NCI-H345 treated with DMSO at 0.1 percent for 48 hours (cell line): ENCODE data around the gene FANCC.

Experiments used
- DNase-seq: peaks from one replicate; lab custom pipeline; 2025; ENCODE audit not compliant: unreplicated experiment; lab: John Stamatoyannopoulos, UW

The FANCC gene

GRCh38 chr9:95090023-95090791, 227.3 kb downstream of the FANCC start:
- no peak for DNase-seq

- no peak for DNase-seq
These were observed 228.1 kb downstream of the FANCC start for GRCh38 chr9:95089257-95090022.

GRCh38 chr9:95088421-95089161, 228.9 kb downstream of the FANCC start:
- no peak for DNase-seq

- DNase-seq: no peak
These were observed 229.8 kb downstream of the FANCC start for GRCh38 chr9:95087659-95088242.

- DNase-seq: no peak
These were observed 230.9 kb downstream of the FANCC start for GRCh38 chr9:95086564-95086955.

- no peak for DNase-seq
These were observed 231.5 kb downstream of the FANCC start for GRCh38 chr9:95085861-95086563.

GRCh38 chr9:95085036-95085770, 232.3 kb downstream of the FANCC start:
- no peak for DNase-seq

GRCh38 chr9:95084254-95084934, 233.1 kb downstream of the FANCC start:
- no peak for DNase-seq

- no peak for DNase-seq
These were observed 234.3 kb downstream of the FANCC start for GRCh38 chr9:95083086-95083768.

- no peak for DNase-seq
These were observed 235.0 kb downstream of the FANCC start for GRCh38 chr9:95082401-95083084.

GRCh38 chr9:95081998-95082397, 235.5 kb downstream of the FANCC start:
- DNase-seq: no peak

- DNase-seq: no peak
These were observed 236.4 kb downstream of the FANCC start for GRCh38 chr9:95080961-95081647.

GRCh38 chr9:95079461-95079860, 238.0 kb downstream of the FANCC start:
- no peak for DNase-seq

- no peak for DNase-seq
These were observed 238.6 kb downstream of the FANCC start for GRCh38 chr9:95078939-95079338.

GRCh38 chr9:95078511-95078910, 239.0 kb downstream of the FANCC start:
- no peak for DNase-seq

GRCh38 chr9:95077766-95078370, 239.6 kb downstream of the FANCC start:
- no peak for DNase-seq

- DNase-seq: no peak
These were observed 240.3 kb downstream of the FANCC start for GRCh38 chr9:95077053-95077765.
